Measurements from ENCODE around the gene EP400.
"Not testable (repeated sequence)": the region's sequence is repeated elsewhere in the genome, so short reads cannot be mapped to it uniquely, and the experiment has no call there.

EP400 gene

DNA sequence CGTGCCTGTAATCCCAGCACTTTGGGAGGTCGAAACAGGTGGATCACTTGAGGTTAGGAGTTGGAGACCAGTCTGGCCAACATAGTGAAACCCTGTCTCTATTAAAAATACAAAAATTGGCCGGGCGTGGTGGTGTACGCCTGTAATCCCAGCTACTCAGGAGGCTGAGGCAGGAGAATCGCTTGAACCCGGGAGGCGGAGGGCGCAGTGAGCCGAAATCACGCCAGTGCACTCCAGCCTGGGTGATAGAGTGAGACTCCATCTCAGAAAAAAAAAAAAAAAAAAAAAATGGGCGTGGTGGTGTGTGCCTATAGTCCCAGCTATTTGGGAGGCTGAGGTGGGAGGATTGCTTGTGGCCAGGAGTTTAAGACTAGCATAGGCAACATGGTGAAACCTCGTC lies 4.7 kb downstream of the EP400 start:
- not testable (repeated sequence) for DNase-seq

- no peak for DNase-seq
Measured at GRCh38 chr12:131959116-131959515, 9.4 kb downstream of the EP400 start.

GRCh38 chr12:131959641-131960589 lies 10.2 kb downstream of the EP400 start:
- no peak for DNase-seq

GRCh38 chr12:131960590-131961325 lies 11.0 kb downstream of the EP400 start:
- not testable (repeated sequence) for DNase-seq

GRCh38 chr12:131961328-131961727 lies 11.6 kb downstream of the EP400 start:
- DNase-seq: not testable (repeated sequence)

DNA sequence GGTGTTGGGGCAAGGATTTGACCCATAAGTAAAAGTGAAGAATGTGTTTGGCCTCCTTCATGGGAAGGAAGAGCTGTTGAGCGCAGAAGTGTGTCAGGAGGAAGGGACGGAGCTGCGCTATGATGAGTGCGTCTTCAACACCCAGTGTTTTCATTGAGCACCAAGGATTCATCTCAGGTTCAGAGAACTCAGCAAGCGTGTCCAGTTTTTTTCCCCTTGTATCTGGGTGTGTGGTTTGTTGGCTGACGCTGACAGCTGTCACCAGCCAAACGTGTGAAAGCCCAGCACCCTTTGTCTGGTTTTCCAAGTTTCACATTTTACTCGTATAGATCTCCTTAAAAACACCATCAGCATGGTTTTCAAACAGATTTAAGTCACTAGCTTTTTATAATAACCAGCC lies 12.3 kb downstream of the EP400 start:
- no peak for DNase-seq

DNA sequence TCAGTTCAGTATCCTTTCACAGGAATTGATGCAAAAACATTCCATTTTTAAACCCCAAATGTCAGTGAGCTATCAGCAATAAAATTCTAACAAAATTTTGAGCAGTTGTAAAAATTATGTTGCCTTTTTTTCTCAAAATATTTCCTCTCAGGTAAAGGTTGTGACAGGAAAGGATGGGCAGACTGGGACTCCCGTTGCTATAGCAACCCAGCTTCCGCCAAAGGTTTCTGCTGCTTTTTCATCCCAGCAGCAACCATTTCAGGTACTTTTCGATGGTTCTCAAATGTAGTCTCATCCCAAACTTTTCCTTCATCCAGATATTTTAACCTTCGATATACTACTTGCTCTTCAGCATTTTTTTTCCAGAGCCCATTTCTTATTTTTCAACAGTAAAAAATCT lies 13.6 kb downstream of the EP400 start:
- no peak for DNase-seq

DNA sequence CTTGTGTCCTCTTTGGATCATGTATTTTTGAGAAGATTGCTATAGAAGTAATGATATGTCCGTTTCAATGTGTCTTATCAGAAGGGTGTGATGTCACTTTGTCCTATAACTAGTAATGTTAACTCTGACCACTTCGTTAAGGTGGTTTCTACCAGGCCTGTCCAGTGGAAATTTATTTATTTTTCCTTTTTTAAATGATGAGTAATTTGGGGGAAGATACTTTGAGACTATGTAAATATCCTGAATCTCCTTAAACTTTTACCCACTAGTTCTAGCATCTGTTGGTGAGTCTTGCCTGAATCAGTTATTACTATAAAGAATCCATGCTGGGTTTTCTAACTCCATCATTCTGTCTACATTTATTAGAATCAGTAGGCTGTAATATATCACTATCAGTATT lies 15.3 kb downstream of the EP400 start:
- DNase-seq: no peak

GRCh38 chr12:131971226-131971625 lies 21.5 kb downstream of the EP400 start:
- DNase-seq: no peak

DNA sequence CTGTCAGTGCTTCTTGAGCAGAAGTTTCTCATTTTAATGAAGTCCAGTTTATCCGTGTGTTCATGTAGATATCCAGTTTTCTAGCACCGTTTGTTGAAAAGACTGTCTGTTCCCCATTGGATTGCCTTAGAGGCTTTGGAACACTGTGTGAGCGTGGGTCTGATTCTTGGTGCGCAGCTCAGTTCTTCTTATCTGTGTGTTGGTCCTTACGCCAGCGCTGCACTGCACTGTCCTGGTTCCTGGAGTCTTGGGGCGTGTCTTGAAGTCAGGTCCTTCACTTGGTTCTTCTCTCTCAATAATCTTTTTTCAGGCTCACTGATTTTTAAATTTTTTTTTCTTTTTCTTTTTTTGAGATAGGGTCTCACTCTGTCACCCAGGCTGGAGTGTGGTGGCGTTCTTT lies 25.5 kb downstream of the EP400 start:
- DNase-seq: no peak

- DNase-seq: no peak
Measured at GRCh38 chr12:131979606-131980005, 29.9 kb downstream of the EP400 start.

- no peak for DNase-seq
Measured at GRCh38 chr12:131980263-131980662, 30.5 kb downstream of the EP400 start.

DNA sequence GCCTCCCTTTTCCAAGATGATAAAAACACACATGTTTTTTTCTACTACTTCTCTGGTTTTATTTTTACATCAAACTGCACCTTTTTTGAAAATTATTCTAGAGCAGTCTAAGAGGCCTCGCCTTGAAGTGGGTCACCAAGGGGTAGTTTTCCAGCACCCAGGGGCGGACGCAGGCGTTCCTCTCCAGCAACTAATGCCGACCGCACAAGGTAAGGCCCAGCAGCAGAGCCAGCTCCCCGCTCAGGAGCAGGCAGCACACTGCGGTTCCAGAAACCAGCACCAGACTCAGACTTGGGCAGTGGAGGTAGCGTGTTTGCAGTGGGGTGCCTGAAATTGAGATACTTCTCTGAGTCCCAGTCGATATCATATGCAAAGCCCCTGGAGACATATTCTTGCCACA lies 31.6 kb downstream of the EP400 start:
- no peak for DNase-seq

DNA sequence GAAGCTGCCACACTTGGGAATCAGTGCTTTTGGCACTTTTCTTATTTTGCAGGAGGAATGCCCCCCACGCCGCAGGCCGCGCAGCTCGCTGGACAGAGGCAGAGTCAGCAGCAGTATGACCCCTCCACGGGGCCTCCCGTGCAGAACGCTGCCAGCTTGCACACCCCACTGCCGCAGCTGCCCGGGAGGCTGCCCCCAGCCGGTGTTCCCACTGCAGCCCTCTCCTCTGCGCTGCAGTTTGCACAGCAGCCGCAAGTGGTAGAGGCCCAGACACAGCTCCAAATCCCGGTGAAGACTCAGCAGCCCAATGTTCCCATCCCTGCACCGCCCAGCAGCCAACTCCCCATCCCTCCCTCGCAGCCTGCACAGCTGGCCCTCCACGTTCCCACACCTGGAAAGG lies 32.3 kb downstream of the EP400 start:
- no peak for DNase-seq

GRCh38 chr12:131983026-131983425 lies 33.3 kb downstream of the EP400 start:
- DNase-seq: no peak

- DNase-seq: no peak
Measured at GRCh38 chr12:131983554-131983953, 33.8 kb downstream of the EP400 start.

GRCh38 chr12:131984334-131984733 lies 34.6 kb downstream of the EP400 start:
- DNase-seq: no peak

DNA sequence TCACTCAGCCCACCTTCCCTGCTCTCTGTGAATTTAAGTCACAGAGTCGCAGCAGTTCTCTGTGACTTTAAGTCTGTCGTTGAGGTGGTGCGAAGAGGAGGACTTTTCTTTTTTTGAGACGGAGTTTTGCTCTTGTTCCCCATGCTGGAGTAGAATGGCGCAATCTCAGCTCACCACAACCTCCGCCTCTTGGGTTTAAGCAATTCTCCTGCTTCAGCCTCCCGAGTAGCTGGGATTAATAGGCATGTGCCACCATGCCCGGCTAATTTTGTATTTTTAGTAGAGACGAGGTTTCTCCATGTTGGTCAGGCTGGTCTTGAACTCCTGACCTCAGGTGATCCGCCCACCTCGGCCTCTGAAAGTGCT lies 35.8 kb downstream of the EP400 start:
- DNase-seq: not testable (repeated sequence)

GRCh38 chr12:131986361-131986760 lies 36.6 kb downstream of the EP400 start:
- DNase-seq: no peak

- no peak for DNase-seq
Measured at GRCh38 chr12:131986910-131987309, 37.2 kb downstream of the EP400 start.

GRCh38 chr12:131987552-131987951 lies 37.8 kb downstream of the EP400 start:
- no peak for DNase-seq

- no peak for DNase-seq
Measured at GRCh38 chr12:131988054-131988796, 38.5 kb downstream of the EP400 start.

DNA sequence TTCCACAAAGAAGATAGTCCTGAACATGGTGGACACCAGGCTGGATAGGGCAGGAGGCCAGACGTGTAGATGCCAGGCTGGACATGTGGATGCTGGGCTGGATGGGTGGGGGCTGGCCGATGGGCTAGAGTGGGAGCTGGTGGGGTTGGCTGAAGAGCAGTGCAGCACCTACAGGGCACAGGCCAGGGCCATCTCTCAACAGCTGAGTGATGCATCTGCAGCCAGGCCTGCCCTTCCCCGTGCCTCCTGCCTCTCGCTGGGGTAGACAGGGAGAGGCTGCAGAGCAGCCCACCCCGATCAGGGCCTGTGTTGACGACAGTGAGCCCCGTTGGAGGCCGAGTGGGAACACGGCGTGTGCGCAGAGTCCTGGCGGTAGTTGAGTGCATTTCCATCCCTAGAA lies 39.3 kb downstream of the EP400 start:
- no peak for DNase-seq

Data from amniotic stem cell (primary cell).